Activated T-helper 2 cell treated with anti-CD3 and anti-CD28 coated beads, Interferon-gamma antibody, Interleukin-2, Interleukin-4, amounts not matched to agents 10 μg/mL and 5 μg/mL and 100 μg/mL, durations not matched to agents 14 hours and 24 hours and 36 hours (primary cell): ENCODE measurements around the gene METTL1. TPM values are rescaled to one million over a fixed set of nuclear protein-coding genes. Genes with fewer than 3 reads are reported as not detected.

Source experiments
- DNase-seq: peaks from one replicate; pipeline ENCODE4 v3.0.0; 2021; ENCODE audit warnings: low spot score
- H3K27ac Mint-ChIP-seq: one replicate; pipeline ENCODE4 v1.8.0; 2021; ENCODE audit warnings: mixed read lengths
- H3K27me3 Mint-ChIP-seq: one replicate; pipeline ENCODE4 v1.8.0; 2021; ENCODE audit warnings: low read depth, mixed read lengths
- H3K36me3 Mint-ChIP-seq: one replicate; pipeline ENCODE4 v1.8.0; 2021; ENCODE audit warnings: low read depth, mixed read lengths
- H3K4me1 Mint-ChIP-seq: one replicate; pipeline ENCODE4 v1.8.0; 2021; ENCODE audit warnings: low read depth, mixed read lengths
- H3K4me3 Mint-ChIP-seq: one replicate; pipeline ENCODE4 v1.8.0; 2021; ENCODE audit warnings: low read depth, mild to moderate bottlenecking, moderate library complexity, mixed read lengths
- H3K9me3 Mint-ChIP-seq: one replicate; pipeline ENCODE4 v1.8.0; 2021; ENCODE audit warnings: mixed read lengths
- intact Hi-C: fragments of 100-400 bp; cut with micrococcal nuclease; formaldehyde crosslinking; loops from one replicate; pipeline ENCODE4 v1.15.1; 2023
- total RNA-seq: library from RNA; stranded (reverse); gene quantifications from 2 replicates; pipeline ENCODE4 v1.2.3, GENCODE V29; 2022

Gene METTL1
- total RNA-seq, 1 donor from 2014 or later, result 61.2 TPM

DNA sequence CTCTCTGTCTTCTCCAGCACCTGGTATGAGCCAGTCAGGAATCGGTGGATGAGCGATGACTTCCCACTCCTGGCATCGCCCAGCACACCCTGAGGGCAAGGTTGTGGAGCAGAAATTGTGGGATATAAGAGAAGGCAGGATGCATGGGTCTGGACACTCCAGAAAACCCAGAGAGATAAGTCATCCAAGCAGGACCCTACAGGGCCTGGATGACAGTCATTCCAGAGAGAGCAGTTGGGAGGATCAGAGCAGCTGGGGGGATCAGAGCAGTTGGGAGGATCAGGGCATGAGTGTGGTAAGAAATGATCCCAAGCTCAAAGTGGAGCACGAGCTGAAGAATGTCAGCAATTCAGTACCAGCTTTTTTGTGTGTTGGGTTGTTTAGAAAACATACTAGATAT lies 37.3 kb downstream of the METTL1 start:
- Mint-ChIP-seq H3K9me3 (no peaks in the 10 kb centered on the region), H3K4me3 (no peak overlapping the region), H3K27me3 (no peaks in the 10 kb centered on the region), H3K36me3 (peaks cover 62% of the 10 kb centered on the region), H3K4me1 (peaks cover 11% of the 10 kb centered on the region), H3K27ac (no peak overlapping the region)
- intact Hi-C loops, result no loop called here
- no peak for DNase-seq

DNA sequence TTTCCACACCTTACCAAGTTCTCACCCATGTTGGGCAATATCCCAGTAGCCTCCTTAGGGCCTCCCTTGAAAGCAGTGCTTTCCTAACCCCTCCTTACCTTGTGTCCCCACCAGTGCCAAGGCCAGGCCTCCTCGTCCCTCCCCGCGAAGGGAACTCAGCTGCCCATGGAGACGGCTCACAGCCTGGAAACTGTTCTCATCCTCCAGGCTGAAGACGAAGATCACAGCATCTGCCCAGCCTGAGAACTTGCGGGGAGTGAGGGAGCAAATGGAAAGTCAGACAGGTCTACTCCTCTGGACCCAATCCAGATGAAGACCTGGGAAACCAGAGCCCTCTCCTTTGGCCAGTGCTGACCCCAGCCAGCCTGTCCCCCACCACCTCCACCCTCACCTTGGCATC lies 38.0 kb downstream of the METTL1 start:
- no peak overlapping the region for H3K27ac Mint-ChIP-seq
- no peaks in the 10 kb centered on the region for H3K27me3 Mint-ChIP-seq
- H3K4me1 Mint-ChIP-seq, result peaks cover 4% of the 10 kb centered on the region

DNA sequence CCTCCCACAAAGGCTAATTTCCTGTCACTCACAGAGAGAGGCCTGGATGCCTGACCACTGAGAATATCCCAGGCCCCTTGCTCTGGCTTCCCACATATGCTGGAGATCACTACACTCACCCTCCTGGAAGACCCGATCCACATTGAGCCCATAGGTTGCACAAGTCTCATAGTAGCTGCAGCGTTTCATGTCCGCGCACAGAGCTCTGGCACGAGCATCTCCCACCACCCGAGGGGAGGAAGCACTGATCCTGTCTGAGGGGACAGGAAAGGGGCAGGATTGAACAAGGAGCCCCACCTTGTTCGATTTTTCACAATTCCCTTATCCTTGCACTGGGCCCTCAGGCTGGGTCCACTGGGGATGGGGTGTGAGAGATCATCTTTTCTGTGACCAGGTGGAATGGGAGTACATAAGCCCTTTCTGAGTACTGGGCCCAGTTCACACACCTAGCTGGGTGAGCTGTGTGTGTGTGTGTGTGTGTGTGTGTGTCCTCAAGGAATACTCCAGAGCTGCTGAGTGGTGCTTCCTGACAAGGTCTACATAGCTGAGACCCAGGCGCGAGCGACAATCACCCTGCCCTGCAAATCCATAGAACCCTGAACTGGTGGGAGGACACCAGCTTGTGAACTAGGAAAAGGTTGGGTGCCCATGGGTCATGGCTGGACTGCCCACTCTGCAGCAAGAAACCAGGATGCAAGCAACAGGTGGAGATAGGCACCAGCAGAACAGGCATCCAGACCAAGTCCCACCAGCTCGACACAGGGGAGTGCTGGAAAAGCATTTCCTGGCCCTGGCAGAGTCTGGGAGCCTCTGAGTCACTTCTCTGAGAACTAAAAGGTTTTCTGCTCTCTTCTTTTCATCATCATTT lies 38.9 kb downstream of the METTL1 start:
- DNase-seq, result no peak
- Mint-ChIP-seq H3K36me3 (peaks cover 67% of the 10 kb centered on the region), H3K9me3 (no peaks in the 10 kb centered on the region), H3K4me1 (peaks cover 3% of the 10 kb centered on the region), H3K4me3 (no peak overlapping the region), H3K27ac (no peak overlapping the region), H3K27me3 (no peaks in the 10 kb centered on the region)
- intact Hi-C loops, result no loop called here

More for the DNA sequence above, 38.0 kb downstream of the METTL1 start:
- Mint-ChIP-seq H3K9me3 (no peaks in the 10 kb centered on the region), H3K4me3 (no peak overlapping the region), H3K36me3 (peaks cover 60% of the 10 kb centered on the region)
- intact Hi-C loops, result no loop called here
- DNase-seq, result no peak

DNA sequence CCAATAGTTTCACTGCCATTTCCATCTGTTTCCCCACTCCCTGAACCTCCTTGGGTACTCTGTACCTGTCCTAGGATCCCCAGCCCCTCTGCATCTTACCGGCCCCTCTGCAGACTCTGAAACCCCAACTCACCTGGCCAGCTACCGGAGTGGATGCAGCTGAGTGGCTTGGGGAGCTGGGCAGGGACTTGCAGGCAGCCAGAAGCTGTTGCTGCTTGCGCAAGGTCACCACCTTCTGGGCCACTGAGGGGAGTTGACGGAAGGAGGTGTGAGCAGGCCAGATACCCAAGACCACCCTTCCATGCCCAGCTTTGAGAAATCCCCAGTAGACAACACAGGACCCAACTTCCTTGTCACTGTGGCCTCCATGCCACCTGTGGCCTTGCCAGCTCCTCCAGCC lies 39.6 kb downstream of the METTL1 start:
- peaks cover 3% of the 10 kb centered on the region for H3K4me1 Mint-ChIP-seq
- intact Hi-C loops, result no loop called here
- H3K36me3 Mint-ChIP-seq, result peaks cover 71% of the 10 kb centered on the region
- H3K27ac Mint-ChIP-seq, result no peak overlapping the region
- no peaks in the 10 kb centered on the region for H3K9me3 Mint-ChIP-seq
- no peak overlapping the region for H3K4me3 Mint-ChIP-seq
- no peak for DNase-seq
- no peaks in the 10 kb centered on the region for H3K27me3 Mint-ChIP-seq

DNA sequence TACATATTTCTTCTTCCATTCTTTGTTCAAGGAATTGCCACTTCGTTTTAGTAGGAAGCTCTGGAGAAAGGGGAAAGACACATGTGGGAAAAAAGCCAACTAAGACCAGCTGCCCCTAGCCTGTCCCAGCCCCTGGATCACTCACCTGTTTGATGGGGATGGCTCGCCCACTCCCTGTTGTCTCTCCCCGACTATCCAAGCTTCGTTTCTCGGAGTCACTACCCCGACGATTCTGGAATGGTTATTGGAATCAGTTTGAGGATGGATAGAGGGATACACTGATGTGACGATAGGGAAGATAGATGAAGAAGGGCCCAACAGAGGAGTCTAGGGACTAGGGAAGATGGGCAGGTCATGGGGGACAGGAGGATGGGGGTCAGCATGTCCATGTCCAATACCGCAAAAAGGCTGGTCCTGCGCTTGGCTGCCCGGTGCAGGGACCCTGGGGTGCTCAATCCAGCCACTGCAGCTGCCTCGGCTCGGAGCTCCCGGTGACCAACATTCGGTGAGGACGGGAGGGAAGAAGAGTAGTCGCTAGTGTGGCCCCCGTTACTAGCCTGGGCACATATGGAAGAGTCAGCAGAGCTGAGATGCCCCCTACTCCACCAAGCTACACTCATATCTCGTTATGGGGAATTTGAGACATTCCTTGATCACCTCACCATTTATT lies 40.4 kb downstream of the METTL1 start:
- Mint-ChIP-seq H3K4me3 (no peak overlapping the region), H3K9me3 (no peaks in the 10 kb centered on the region), H3K36me3 (peaks cover 66% of the 10 kb centered on the region), H3K27ac (no peak overlapping the region), H3K27me3 (no peaks in the 10 kb centered on the region), H3K4me1 (peaks cover 3% of the 10 kb centered on the region)
- no peak for DNase-seq
- intact Hi-C loops, result no loop called here

DNA sequence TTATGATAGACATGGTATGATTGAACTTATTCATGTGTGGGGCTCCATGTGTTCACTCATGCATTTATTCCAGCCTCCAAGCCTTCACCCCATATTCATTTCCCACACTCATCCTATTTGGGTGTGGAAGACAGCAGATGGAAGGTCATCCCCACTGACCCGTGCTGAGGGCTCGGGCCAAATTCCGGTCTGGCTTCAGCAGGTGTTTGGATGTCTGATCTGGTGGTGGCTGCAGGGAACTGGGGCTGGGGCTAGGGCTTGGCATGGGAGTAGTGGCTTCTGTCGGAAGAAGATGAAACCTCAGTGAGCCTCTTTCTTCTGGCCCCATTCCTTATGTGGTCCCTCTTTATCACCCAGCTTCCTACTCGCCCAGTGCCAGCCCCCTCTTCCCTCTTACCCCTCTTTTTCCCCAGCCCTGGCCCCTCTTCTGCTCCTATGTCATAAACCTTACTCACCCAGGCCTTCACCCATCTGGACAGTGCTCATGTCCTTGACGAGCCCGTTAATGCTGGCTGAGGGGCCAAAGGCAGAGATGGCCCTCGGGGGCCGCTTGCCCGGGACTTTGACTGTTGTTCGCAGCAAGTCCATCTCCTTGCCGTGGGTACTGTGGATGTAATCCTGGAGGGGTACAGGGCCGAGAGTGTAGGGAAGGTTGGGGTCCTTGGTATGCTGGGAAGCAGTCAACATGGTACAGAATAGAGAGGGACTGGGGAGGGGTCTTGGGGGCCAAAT lies 41.4 kb downstream of the METTL1 start:
- H3K4me3 Mint-ChIP-seq, result no peak overlapping the region
- H3K36me3 Mint-ChIP-seq, result peaks cover 67% of the 10 kb centered on the region
- H3K27me3 Mint-ChIP-seq, result no peaks in the 10 kb centered on the region
- no peak for DNase-seq
- H3K27ac Mint-ChIP-seq, result no peak overlapping the region
- no peaks in the 10 kb centered on the region for H3K9me3 Mint-ChIP-seq
- H3K4me1 Mint-ChIP-seq, result no peaks in the 10 kb centered on the region
- intact Hi-C loops, result no loop called here

DNA sequence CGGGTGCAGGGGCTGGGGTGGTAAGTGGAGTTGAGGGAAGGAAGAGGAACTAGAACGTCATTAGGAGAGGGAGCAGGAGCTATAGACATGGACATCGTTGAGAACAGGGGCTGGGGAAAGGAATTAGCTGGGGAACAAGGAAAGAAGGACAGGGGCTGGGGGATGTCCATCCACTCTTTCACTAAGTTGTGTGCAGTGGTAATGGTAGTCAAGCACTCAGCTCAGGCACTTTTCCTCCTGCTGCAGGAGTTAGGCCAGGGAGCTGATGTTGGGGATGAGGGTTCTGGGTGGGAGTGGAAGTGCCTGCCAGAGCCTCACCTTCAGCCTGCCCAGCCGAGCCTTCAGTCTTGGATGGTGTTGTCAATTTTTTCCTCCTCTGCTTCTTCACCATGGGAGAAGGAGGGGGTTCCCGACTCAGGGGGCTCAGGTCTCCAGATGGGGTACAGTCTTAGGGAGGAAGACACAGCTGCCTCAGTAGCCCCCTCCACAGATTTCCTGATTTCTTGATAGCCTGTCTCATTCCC lies 42.5 kb downstream of the METTL1 start:
- Mint-ChIP-seq H3K4me3 (no peak overlapping the region), H3K27ac (no peak overlapping the region), H3K4me1 (no peaks in the 10 kb centered on the region), H3K9me3 (no peaks in the 10 kb centered on the region), H3K36me3 (peaks cover 59% of the 10 kb centered on the region), H3K27me3 (no peaks in the 10 kb centered on the region)
- DNase-seq, result no peak
- intact Hi-C loops, result no loop called here

DNA sequence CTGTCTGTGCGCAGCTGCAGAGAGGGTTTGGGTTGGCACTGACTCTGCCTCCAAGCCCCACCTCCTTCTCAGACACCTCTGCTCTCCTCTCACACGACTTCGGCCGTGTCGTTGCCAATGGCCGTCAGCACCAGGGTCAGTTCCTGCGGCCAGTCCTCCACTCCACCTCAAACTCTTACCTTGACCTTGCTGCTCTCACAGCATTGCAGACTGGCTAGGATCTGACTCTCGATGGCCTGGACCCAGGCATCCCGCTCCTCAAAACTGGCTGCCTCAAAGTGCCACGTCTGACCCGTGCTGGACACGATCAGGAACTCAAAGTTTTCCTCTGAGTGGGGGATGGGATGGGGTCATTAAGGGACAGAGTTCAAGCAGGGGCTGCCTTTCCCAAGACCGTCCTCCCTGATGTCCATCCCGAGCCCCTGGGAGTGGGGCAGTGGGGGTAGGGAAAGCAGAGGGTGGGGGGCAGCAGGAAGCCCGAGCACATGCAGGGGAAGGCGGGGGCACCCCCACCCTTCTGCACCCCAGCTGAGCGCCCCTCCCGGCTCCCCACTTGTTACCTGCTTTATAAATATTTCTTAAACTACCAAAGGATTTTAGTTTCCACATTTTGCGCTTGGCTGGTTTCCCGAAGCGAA lies 44.0 kb downstream of the METTL1 start:
- H3K9me3 Mint-ChIP-seq, result no peaks in the 10 kb centered on the region
- H3K4me3 Mint-ChIP-seq, result no peak overlapping the region
- intact Hi-C loops, result no loop called here
- peaks cover 53% of the 10 kb centered on the region for H3K36me3 Mint-ChIP-seq
- H3K27me3 Mint-ChIP-seq, result no peaks in the 10 kb centered on the region
- no peak overlapping the region for H3K27ac Mint-ChIP-seq
- no peak for DNase-seq
- no peaks in the 10 kb centered on the region for H3K4me1 Mint-ChIP-seq

DNA sequence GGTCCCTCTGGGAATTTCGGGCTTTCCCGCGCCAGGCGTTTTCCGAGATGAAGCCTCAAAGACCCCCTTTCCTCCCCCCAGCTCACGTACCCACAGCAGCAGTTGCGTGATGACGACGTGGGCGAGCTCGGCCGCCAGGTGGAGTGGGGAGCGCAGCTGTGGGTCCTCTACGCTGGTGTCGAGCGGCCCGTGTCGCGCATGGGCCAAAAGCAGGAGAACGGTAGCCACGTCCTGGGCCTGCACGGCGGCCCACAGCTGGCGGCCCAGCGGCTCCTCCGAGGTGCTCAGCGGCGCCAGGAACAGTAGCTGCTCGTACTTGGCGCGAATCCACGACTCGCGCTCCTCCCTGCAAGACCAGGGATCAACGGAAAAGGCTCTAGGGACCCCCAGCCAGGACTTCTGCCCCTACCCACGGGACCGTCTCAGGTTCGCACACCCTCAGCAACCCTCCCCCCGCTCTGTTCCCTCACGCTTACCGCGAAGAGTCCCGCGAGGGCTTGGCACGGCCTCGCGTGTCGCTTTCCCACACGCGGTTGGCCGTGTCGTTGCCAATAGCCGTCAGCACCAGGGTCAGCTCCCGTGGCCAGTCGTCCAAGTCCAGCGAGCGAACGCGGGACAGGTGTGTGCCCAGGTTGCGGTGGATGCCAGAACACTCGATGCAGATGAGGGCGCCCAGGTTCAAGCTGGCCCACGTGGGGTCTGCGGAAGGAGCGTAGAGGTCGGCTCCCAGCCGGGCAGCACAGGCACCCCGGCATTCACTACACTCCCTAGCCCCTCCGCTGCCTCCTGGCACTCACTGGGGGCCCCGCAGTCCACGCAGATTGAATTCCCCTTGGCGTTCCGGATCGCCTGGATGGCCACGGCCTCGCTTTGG lies 44.8 kb downstream of the METTL1 start:
- DNase-seq, result no peak
- intact Hi-C loops, result no loop called here

DNA sequence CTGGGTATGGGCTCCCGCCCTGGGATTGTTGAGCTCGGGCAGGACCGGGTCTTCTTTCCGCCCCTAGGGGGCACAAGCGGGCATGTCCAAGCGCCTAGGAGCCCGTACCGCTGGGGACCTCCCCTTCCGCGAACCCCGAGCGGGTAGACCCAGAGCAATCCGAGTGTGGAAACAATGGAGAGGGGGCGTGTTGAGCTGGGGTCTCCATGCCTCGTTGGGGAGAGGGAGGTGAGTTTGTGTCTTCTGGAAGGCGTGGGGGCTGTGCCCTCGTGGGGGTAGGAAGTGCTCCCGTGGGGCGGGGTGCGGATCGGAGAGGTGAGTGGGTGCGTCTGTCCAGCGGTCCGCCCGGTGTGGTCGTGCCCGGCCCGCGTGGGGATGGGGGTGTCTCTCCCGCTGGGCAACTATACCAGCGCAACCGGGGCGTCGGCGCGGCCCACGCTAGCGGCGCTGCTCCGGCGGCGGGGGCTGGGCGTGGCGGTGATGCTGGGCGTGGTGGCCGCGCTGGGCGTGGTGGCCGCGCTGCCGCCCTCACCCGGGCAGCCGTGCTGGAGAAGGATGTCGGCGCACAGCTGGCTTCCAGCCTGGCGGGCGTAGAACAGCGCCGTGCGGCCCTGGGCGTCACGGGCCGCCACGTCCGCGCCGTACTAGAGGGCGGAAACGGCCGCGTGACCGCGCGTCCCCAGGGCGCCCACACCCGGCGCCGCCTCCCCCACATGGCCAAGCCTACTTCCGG lies 45.6 kb downstream of the METTL1 start:
- Mint-ChIP-seq H3K36me3 (peaks cover 44% of the 10 kb centered on the region), H3K4me1 (no peaks in the 10 kb centered on the region), H3K4me3 (no peak overlapping the region), H3K9me3 (no peaks in the 10 kb centered on the region), H3K27ac (no peak overlapping the region), H3K27me3 (no peaks in the 10 kb centered on the region)
- intact Hi-C loops, result no loop called here
- no peak for DNase-seq

More for the DNA sequence above, 44.8 kb downstream of the METTL1 start:
- Mint-ChIP-seq H3K4me1 (no peaks in the 10 kb centered on the region), H3K4me3 (no peak overlapping the region), H3K36me3 (peaks cover 45% of the 10 kb centered on the region), H3K27ac (no peak overlapping the region), H3K9me3 (no peaks in the 10 kb centered on the region), H3K27me3 (no peaks in the 10 kb centered on the region)

DNA sequence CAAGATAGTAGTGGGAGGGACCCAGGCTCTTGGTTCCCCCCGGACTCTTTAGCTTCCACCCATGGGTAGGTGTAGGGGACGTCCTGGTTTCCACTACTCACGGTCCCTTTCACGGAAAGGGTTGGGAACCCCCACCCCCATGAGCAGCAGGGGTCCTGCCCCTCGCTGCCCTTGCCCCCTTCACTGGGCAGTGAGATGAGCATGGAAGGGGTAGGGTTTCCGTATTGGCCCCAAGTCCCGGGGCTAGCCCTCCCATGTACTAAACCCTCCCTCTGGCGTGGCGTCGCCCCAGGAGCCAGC lies 46.1 kb downstream of the METTL1 start:
- intact Hi-C loops, result no loop called here
- Mint-ChIP-seq H3K4me1 (no peaks in the 10 kb centered on the region), H3K27me3 (no peaks in the 10 kb centered on the region), H3K4me3 (no peak overlapping the region), H3K36me3 (peaks cover 42% of the 10 kb centered on the region), H3K27ac (no peak overlapping the region), H3K9me3 (no peaks in the 10 kb centered on the region)
- no peak for DNase-seq
